ENCODE measurements around the gene MED17.

DNA sequence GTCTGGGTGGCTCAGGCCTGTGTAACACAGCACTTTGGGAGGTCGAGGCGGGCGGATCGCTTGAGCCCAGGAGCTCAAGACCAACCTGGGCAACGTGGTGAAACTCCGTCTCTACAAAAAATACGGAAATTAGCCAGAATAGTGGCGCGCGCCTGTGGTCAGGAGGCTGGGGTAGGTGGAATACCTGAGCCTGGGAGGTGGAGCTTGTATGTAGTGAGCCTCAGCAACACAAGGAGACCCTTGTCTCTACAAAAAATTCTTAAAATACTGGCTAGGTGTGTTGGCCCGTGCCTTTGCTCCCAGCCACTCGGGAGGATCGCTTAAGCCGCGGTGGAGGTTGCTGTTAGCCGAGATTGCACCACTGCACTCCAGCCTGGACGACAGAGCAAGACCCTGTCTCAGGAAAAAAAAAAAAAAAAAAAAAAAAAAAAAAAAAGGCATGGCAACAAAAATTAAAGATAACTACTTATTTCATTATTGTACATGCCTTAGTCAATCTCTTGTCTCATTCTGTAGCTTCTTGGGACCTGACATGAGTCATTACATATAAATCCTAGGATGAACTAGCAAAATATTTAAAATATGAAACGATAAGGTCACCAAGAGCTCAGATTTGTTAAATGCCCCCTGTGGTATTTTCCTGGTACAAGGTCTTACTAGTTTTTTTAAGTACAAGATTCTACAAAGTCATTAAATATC, 43.9 kb upstream of the MED17 start:
- peak in 2 of 3 donors; percentile 11 to 26 for TF ChIP-seq POLR2AphosphoS5 (IDR thresholded peaks at IDR 0.05)
- no peak for TF ChIP-seq POLR2A (IDR thresholded peaks at IDR 0.05)
- no peak for TF ChIP-seq CTCF (IDR thresholded peaks at IDR 0.05 in 8 of 11, conservative IDR thresholded peaks at IDR 0.05 in 3 of 11)
